SK-N-MC (cell line): ENCODE measurements around the gene DMBX1.

Experiments used
- FOXP2 ChIP-seq: optimal IDR thresholded peaks from 2 replicates; pipeline ENCODE3; 2011; ENCODE audit warnings: mild to moderate bottlenecking, moderate library complexity; ENCODE audit not compliant: insufficient read depth; ENCODE audit errors: extremely low read length, control extremely low read depth
- POLR2AphosphoS5 ChIP-seq: IDR thresholded peaks from 2 replicates; pipeline ENCODE4 v1.6.1; 2012; ENCODE audit warnings: mild to moderate bottlenecking, low read depth, low read length, borderline replicate concordance

DNA sequence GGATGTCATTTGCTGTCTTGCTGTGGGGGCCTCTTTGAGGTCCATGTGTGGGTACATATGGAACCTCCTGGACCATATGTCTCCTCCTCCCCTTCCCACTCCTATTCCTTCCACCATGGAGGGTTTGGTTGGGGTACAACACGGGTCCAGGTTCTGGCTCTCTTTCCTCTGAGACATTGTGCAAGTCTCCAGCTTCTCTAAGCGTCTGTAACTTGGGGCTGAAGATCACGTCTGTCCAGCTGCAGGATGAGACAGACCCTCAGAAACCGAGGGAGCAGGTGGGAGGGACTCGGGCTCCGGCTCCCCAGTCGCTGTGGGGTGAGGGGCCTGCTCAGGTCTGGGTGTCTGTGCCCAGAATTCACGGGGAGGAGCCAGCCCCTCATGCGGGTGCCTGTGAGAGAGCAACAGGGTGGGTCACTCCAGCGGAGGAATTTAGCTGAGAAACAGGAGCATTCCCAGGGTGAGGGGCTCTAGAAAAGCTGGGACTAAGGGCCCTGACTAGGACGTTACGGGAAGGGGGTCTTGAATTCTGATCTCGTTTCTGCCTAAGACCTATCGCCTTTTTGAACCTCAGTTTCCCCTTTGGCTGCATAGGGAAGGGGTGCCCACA lies 42.0 kb upstream of the DMBX1 start:
- TF ChIP-seq POLR2AphosphoS5 (no peak), FOXP2 (no peak)
